ENCODE data around the gene MRPS22.

GRCh38 chr3:139328356-139328755, 15.5 kb upstream of the MRPS22 start:
- no peak for TF ChIP-seq CTCF (IDR thresholded peaks at IDR 0.05; ENCODE audit: borderline replicate concordance, extremely low read depth, low read length, poor library complexity, severe bottlenecking)
- no peak for TF ChIP-seq EZH2 (IDR thresholded peaks at IDR 0.05; ENCODE audit: borderline replicate concordance, low read depth, low read length, severe bottlenecking)

Measured in DND-41 (cell line).